ENCODE results near the gene KANSL1L. TPM values are rescaled to one million over a fixed set of nuclear protein-coding genes. Genes with fewer than 3 reads are reported as not detected.

KANSL1L gene, protein sequence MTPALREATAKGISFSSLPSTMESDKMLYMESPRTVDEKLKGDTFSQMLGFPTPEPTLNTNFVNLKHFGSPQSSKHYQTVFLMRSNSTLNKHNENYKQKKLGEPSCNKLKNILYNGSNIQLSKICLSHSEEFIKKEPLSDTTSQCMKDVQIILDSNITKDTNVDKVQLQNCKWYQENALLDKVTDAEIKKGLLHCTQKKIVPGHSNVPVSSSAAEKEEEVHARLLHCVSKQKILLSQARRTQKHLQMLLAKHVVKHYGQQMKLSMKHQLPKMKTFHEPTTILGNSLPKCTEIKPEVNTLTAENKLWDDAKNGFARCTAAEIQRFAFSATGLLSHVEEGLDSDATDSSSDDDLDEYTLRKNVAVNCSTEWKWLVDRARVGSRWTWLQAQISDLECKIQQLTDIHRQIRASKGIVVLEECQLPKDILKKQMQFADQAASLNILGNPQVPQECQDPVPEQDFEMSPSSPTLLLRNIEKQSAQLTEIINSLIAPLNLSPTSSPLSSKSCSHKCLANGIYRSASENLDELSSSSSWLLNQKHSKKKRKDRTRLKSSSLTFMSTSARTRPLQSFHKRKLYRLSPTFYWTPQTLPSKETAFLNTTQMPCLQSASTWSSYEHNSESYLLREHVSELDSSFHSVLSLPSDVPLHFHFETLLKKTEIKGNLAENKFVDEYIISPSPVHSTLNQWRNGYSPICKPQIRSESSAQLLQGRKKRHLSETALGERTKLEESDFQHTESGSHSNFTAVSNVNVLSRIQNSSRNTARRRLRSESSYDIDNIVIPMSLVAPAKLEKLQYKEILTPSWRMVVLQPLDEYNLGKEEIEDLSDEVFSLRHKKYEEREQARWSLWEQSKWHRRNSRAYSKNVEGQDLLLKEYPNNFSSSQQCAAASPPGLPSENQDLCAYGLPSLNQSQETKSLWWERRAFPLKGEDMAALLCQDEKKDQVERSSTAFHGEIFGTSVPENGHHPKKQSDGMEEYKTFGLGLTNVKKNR
- total RNA-seq = 12.5 and 18.6 TPM in 2 replicates

DNA sequence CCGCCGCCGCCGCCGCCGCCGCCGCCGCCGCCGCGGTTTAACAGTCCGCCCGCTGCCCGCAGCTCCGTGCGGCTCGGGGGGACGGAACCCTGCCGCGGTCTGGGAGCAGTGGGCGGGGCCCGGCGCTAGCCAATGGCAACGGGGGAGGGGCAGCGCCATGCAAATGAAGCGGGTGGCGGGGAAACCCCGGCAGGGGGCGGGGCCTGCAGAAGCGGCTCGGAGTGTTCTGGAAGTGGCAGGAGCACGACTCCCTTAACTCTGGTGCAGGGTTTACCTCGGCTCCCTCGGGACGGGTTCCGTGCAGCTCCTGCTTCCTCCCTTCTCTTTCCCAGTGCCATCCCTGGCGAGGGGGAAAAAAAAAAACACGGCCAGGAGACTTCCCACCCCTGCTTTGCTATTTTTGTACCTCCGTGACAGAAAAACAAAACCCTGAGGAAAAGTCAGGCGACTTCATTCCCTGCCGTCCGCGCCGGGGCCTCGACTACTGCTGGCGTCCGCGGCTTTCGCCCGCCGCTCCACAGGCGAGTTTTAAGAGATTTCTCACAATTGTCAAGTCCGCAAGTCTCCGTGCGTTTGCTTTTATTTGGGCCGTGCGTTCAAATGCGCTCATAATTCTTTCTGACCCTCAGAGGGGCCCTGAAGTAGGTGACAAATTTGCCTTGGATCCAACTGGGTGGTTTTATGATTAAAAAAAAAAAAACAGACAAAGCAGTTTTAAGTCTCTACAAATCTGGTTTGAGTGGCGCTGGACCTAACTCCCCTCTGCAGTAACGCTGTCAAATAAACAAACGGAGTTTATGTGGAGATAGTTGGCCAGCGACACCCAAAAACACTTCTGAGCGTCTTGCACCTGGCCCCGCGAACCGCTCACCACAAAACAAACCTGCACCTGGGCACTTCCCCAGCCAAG, at the start of gene KANSL1L:
Gene KANSL1L (minus strand): TSS at position 101 of the 910 bp plus-strand sequence. CDS start 16,827 bp downstream, outside the sequence.

DNA sequence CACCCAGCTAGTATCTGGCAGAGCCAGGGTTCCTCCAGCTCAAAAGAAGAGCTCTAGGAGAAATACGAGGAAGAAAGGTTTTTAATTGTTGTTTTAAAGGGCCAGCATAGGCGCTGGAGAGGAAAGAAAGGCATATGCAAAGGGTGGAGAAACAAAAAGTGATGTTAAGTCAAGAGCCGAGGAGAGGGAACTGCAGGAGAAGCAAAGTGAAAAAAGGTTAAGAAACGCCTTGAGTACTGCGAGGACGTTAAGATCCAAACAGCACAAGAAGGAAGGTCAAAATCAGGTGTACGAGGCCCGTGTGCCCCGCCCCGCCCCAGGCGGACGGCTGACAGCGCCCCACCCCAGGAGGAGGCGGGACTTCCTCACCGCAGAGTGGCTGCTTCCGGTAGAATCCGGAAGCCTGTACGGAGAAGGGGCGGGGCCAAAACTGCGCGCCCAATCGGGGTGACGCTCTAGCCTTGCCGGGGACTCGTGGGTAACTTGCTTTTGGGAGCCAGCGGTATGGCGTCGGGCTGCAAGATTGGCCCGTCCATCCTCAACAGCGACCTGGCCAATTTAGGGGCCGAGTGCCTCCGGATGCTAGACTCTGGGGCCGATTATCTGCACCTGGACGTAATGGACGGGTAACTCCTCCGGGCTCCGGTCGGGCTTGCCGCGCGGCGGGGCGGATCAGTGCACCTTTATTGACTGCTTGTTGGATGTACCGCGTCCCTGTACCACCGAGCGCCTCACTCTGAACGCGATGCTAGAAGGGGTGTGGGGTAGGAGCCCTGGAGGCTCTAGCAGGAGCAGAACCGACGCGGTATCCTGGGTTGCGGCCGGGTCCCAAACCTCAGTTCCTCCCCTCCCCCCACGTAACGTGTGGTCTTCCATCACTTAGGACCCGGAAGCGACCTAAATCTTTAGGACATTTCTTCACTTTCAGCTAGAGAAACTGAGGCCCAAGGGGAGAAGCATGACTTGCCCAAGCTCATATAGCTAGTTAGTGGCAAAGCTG, 168.8 kb downstream of the KANSL1L start, which contains the start of gene RPE:
Gene RPE (plus strand): TSS at position 481 of the 1,000 bp plus-strand sequence. CDS start 24 bp downstream, at position 505.

Other genes with a start within 250 kb of the KANSL1L start
- 58.5 and 74.8 TPM in 2 replicates for gene RPE, start 168.8 kb downstream of the KANSL1L start, total RNA-seq
- under 0.01 and 0.37 TPM in 2 replicates for gene ACADL, start 54.0 kb upstream of the KANSL1L start, total RNA-seq
- gene MYL1, start 143.8 kb upstream of the KANSL1L start, total RNA-seq = not detected in 2 replicates